Smooth muscle cell (in vitro differentiated cells): ENCODE measurements around the gene PIKFYVE. TPM values are rescaled to one million over a fixed set of nuclear protein-coding genes. Genes with fewer than 3 reads are reported as not detected.

Source experiments
- DNase-seq: peaks from one replicate; lab custom pipeline; 2025; ENCODE audit not compliant: unreplicated experiment; lab: John Stamatoyannopoulos, UW
- H2AFZ ChIP-seq: fragments of 200-600 bp; sonication (generic); 2 replicates; pipeline ENCODE4 v1.6.0; 2016; ENCODE audit warnings: antibody characterized with exemption, low read depth, mild to moderate bottlenecking
- H3F3A ChIP-seq: fragments of 200-600 bp; sonication (generic); 2 replicates; pipeline ENCODE4 v1.6.0; 2017; ENCODE audit warnings: antibody characterized with exemption, low read depth
- H3K27ac ChIP-seq: fragments of 200-600 bp; sonication (generic); 2 replicates; pipeline ENCODE4 v1.5.1; 2016; ENCODE audit warnings: low read depth, mild to moderate bottlenecking
- H3K27me3 ChIP-seq: fragments of 200-600 bp; sonication (generic); 2 replicates; pipeline ENCODE4 v1.6.1; 2016; ENCODE audit warnings: low read depth, mild to moderate bottlenecking
- H3K36me3 ChIP-seq: fragments of 200-600 bp; sonication (generic); 2 replicates; pipeline ENCODE4 v1.5.1; 2016; ENCODE audit warnings: low read depth
- H3K4me1 ChIP-seq: fragments of 200-600 bp; sonication (generic); 2 replicates; pipeline ENCODE4 v1.5.1; 2016; ENCODE audit warnings: low read depth
- H3K4me2 ChIP-seq: fragments of 200-600 bp; sonication (generic); 2 replicates; pipeline ENCODE4 v1.6.0; 2016; ENCODE audit warnings: mild to moderate bottlenecking
- H3K4me3 ChIP-seq: fragments of 200-600 bp; sonication (generic); 2 replicates; pipeline ENCODE4 v1.5.1; 2016; ENCODE audit warnings: mild to moderate bottlenecking
- H3K79me2 ChIP-seq: fragments of 200-600 bp; sonication (generic); 2 replicates; pipeline ENCODE4 v1.6.0; 2016; ENCODE audit warnings: low read depth, mild to moderate bottlenecking
- H3K9ac ChIP-seq: fragments of 200-600 bp; sonication (generic); 2 replicates; pipeline ENCODE4 v1.6.0; 2016; ENCODE audit warnings: low read depth
- H3K9me3 ChIP-seq: fragments of 200-600 bp; sonication (generic); replicated peaks from 2 replicates; pipeline ENCODE4 v1.5.1; 2016; ENCODE audit warnings: low read depth
- H4K20me1 ChIP-seq: fragments of 200-600 bp; sonication (generic); 2 replicates; pipeline ENCODE4 v1.6.0; 2016; ENCODE audit warnings: low read depth
- WGBS: methylation state at CpG from one replicate; pipeline ENCODE4 v1.1.7; 2016; ENCODE audit warnings: low lambda C conversion rate; 5-methylcytosine and 5-hydroxymethylcytosine counted together
- polyA plus RNA-seq: library from polyadenylated mRNA; unstranded; fragments of >200 nt; fragmentation: Nextera tagmentation; extraction: Ambion mirVana; gene quantifications from 2 replicates; pipeline ENCODE4 v1.2.1, GENCODE V29; 2016
- total RNA-seq: library from RNA; depleted of rRNA; stranded (reverse); fragments of >200 nt; gene quantifications from 2 replicates; pipeline ENCODE4 v1.2.3, GENCODE V29; 2014
- TF ChIP-seq, protein P1 (sequence below): fragments of 200-600 bp; sonication (generic); IDR thresholded peaks from 2 replicates; pipeline ENCODE4 v1.5.1; 2017; ENCODE audit warnings: borderline replicate concordance, mild to moderate bottlenecking, antibody characterized with exemption; ENCODE audit not compliant: insufficient read depth, poor library complexity, severe bottlenecking

Gene PIKFYVE
- total and polyA plus RNA-seq, 2 experiments from 2014 or later, result 4.9 to 29.5 TPM

DNA sequence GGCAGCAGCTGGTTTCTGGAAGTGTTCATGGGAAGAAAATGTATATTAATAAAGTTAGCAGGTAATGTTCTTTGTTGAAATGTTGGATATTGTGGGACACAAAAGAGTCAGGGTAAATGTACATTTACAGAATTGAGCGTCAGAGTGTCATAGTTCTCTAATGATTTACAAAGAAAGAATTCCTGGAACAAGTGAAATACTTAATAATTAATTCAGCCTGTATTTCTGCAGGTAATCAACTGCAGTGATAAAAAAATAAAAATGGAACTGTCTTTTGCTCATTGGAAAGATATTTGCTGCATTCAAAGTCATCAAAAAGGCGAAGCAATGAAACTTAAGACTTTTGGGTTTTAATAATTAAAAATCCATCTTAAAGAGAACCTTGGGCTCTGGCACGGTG is 113.1 kb downstream of the PIKFYVE start:
- H3K27ac ChIP-seq, result no peak overlapping the region
- H3K4me2 ChIP-seq, result no peak overlapping the region
- H3K9me3 ChIP-seq, result no peaks in the 10 kb centered on the region
- no peak overlapping the region for H2AFZ ChIP-seq
- no peaks in the 10 kb centered on the region for H4K20me1 ChIP-seq
- WGBS, result 96% methylated on average over 3 of the region's 3 CpGs
- TF ChIP-seq, protein P1, sequence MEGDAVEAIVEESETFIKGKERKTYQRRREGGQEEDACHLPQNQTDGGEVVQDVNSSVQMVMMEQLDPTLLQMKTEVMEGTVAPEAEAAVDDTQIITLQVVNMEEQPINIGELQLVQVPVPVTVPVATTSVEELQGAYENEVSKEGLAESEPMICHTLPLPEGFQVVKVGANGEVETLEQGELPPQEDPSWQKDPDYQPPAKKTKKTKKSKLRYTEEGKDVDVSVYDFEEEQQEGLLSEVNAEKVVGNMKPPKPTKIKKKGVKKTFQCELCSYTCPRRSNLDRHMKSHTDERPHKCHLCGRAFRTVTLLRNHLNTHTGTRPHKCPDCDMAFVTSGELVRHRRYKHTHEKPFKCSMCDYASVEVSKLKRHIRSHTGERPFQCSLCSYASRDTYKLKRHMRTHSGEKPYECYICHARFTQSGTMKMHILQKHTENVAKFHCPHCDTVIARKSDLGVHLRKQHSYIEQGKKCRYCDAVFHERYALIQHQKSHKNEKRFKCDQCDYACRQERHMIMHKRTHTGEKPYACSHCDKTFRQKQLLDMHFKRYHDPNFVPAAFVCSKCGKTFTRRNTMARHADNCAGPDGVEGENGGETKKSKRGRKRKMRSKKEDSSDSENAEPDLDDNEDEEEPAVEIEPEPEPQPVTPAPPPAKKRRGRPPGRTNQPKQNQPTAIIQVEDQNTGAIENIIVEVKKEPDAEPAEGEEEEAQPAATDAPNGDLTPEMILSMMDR, result no peak
- no peak for DNase-seq
- no peaks in the 10 kb centered on the region for H3F3A ChIP-seq
- no peaks in the 10 kb centered on the region for H3K79me2 ChIP-seq
- H3K4me3 ChIP-seq, result no peak overlapping the region
- H3K27me3 ChIP-seq, result no peaks in the 10 kb centered on the region
- no peaks in the 10 kb centered on the region for H3K4me1 ChIP-seq
- H3K36me3 ChIP-seq, result no peaks in the 10 kb centered on the region
- no peak overlapping the region for H3K9ac ChIP-seq

DNA sequence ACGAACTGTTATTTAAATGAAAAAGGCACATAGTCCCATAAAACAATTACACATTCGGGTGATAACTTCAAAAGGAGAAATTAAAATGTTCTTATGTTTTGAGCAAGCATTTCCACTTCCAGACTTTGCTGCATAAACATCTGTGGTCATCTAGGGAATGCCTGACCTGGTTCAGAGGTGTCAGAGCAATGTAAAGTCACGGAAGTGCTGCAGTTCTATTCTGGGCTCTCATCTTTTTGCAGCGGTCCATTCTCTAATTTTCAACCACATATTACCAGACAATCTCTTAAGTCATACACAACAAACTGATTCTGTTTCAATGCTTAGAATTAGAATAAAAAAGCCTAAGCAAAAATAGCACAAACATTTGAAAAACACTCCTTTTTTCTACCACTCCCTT is 118.6 kb downstream of the PIKFYVE start:
- Histone ChIP-seq H4K20me1 (no peaks in the 10 kb centered on the region), H3K4me1 (no peaks in the 10 kb centered on the region), H3K9me3 (no peaks in the 10 kb centered on the region), H2AFZ (no peak overlapping the region), H3K79me2 (no peaks in the 10 kb centered on the region), H3K27me3 (no peaks in the 10 kb centered on the region), H3K9ac (no peak overlapping the region), H3K36me3 (no peaks in the 10 kb centered on the region), H3F3A (no peaks in the 10 kb centered on the region), H3K4me3 (no peak overlapping the region), H3K27ac (no peak overlapping the region), H3K4me2 (no peak overlapping the region)
- no peak for DNase-seq
- TF ChIP-seq, protein P1, result no peak
- WGBS, result 83% methylated on average over 4 of the region's 4 CpGs

DNA sequence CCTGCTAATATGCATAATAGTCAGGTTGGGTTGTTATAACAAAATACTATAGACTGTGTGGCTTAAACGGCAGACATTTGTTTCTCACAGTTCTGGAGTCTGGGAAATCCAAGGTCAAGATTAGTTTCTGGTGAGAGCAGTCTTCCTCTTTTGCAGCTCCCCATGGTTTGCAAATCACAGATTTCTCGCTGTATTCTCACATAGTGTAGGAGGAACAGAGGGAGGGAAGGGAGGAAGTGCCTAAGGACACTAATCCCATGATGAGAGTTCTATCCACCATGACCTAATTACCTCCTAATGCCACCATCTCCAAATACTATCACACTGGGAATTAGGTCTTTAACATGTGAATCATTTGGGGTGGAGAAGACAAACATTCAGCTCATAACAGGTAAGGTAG is 120.5 kb downstream of the PIKFYVE start:
- 19% methylated on average over 2 of the region's 2 CpGs for WGBS
- no peaks in the 10 kb centered on the region for H3K27me3 ChIP-seq
- no peak overlapping the region for H3K9ac ChIP-seq
- TF ChIP-seq, protein P1, result no peak
- no peak overlapping the region for H3K4me2 ChIP-seq
- H4K20me1 ChIP-seq, result no peaks in the 10 kb centered on the region
- DNase-seq, result no peak
- H3F3A ChIP-seq, result no peaks in the 10 kb centered on the region
- H3K4me3 ChIP-seq, result no peak overlapping the region
- no peaks in the 10 kb centered on the region for H3K79me2 ChIP-seq
- no peaks in the 10 kb centered on the region for H3K4me1 ChIP-seq
- no peak overlapping the region for H2AFZ ChIP-seq
- H3K36me3 ChIP-seq, result no peaks in the 10 kb centered on the region
- H3K9me3 ChIP-seq, result no peaks in the 10 kb centered on the region
- no peak overlapping the region for H3K27ac ChIP-seq

DNA sequence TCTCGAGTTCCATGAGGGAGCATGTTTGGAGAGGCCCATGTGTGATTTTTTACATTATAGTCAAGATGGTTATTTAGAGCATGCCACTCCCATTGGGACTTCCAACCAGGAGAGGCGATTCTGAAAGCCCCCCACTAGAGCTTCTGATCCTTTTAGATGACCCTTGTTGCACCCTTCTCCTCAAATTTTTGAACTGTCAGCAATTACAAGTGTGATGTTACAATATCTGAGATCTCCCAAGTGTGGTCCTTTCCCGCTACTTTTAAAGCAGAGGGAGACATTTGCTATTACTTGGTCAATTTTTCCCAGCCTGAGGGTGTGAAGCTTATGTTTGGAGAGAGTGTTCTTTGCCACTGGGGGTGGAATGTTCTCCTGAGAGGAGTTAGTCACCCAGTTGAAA is 123.9 kb downstream of the PIKFYVE start:
- Histone ChIP-seq H3K9me3 (no peaks in the 10 kb centered on the region), H3K27me3 (no peaks in the 10 kb centered on the region), H3K4me2 (no peak overlapping the region), H3K9ac (no peak overlapping the region), H3K36me3 (no peaks in the 10 kb centered on the region), H3F3A (no peaks in the 10 kb centered on the region), H3K27ac (no peak overlapping the region), H2AFZ (no peak overlapping the region), H4K20me1 (no peaks in the 10 kb centered on the region), H3K4me3 (no peak overlapping the region), H3K79me2 (no peaks in the 10 kb centered on the region), H3K4me1 (no peaks in the 10 kb centered on the region)
- WGBS, result 90% methylated on average over 3 of the region's 3 CpGs
- TF ChIP-seq, protein P1, result no peak
- no peak for DNase-seq
